Chondrocyte (in vitro differentiated cells): ENCODE results near the gene CARS1. TPM values are rescaled to one million over a fixed set of nuclear protein-coding genes. Genes with fewer than 3 reads are reported as not detected.

Experiments used
- DNase-seq: peaks from one replicate; pipeline ENCODE4 v3.0.0; 2021; ENCODE audit warnings: mixed read lengths, low spot score
- H3K27ac Mint-ChIP-seq: one replicate; pipeline ENCODE4 v1.8.0; 2021; ENCODE audit warnings: mild to moderate bottlenecking, moderate library complexity, mixed read lengths; ENCODE audit not compliant: unreplicated experiment
- H3K27me3 Mint-ChIP-seq: 2 replicates; pipeline ENCODE4 v1.8.0; 2021; ENCODE audit warnings: low read depth, mixed read lengths
- H3K36me3 Mint-ChIP-seq: 2 replicates; pipeline ENCODE4 v1.8.0; 2021; ENCODE audit warnings: low read depth, mixed read lengths
- H3K4me1 Mint-ChIP-seq: 2 replicates; pipeline ENCODE4 v1.8.0; 2021; ENCODE audit warnings: low read depth, mild to moderate bottlenecking, mixed read lengths
- H3K4me3 Mint-ChIP-seq: one replicate; pipeline ENCODE4 v1.8.0; 2021; ENCODE audit warnings: mild to moderate bottlenecking, moderate library complexity, mixed read lengths; ENCODE audit not compliant: unreplicated experiment
- H3K9me3 Mint-ChIP-seq: 2 replicates; pipeline ENCODE4 v1.8.0; 2021; ENCODE audit warnings: low read depth, mixed read lengths
- CTCF ChIP-seq: fragments of 200-600 bp; sonication (generic); IDR thresholded peaks from 2 replicates; pipeline ENCODE4 v1.5.0; 2021; ENCODE audit warnings: antibody characterized with exemption, mild to moderate bottlenecking, moderate library complexity
- total RNA-seq: library from RNA; stranded (reverse); gene quantifications from 3 replicates; pipeline ENCODE4 v1.2.1, GENCODE V29; 2021

CARS1 gene
- total RNA-seq, 1 donor from 2014 or later = 106 TPM

GRCh38 chr11:3014057-3014938 lies 42.9 kb downstream of the CARS1 start:
- Mint-ChIP-seq H3K4me1 (peaks cover 8% of the 10 kb centered on the region), H3K27me3 (no peaks in the 10 kb centered on the region), H3K4me3 (no peak overlapping the region)

GRCh38 chr11:3011891-3012885 lies 45.0 kb downstream of the CARS1 start:
- Mint-ChIP-seq H3K4me1 (peaks cover 8% of the 10 kb centered on the region), H3K4me3 (no peak overlapping the region), H3K36me3 (peaks cover 41% of the 10 kb centered on the region), H3K27ac (no peak overlapping the region), H3K9me3 (no peaks in the 10 kb centered on the region), H3K27me3 (no peaks in the 10 kb centered on the region)
- peak; percentile 57 for DNase-seq
- TF ChIP-seq CTCF = no peak

More at GRCh38 chr11:3014057-3014938, 42.9 kb downstream of the CARS1 start:
- TF ChIP-seq CTCF = no peak
- H3K36me3 Mint-ChIP-seq = peaks cover 51% of the 10 kb centered on the region
- H3K27ac Mint-ChIP-seq = no peak overlapping the region
- no peak for DNase-seq
- H3K9me3 Mint-ChIP-seq = no peaks in the 10 kb centered on the region

- peak overlapping the region; percentile 73 for H3K27ac Mint-ChIP-seq
- H3K36me3 Mint-ChIP-seq = peaks cover 36% of the 10 kb centered on the region
These were observed 46.5 kb downstream of the CARS1 start for GRCh38 chr11:3010521-3011275.

GRCh38 chr11:3010004-3010403 lies 47.2 kb downstream of the CARS1 start:
- H3K36me3 Mint-ChIP-seq = peaks cover 32% of the 10 kb centered on the region

More at GRCh38 chr11:3010521-3011275, 46.5 kb downstream of the CARS1 start:
- DNase-seq = no peak
- Mint-ChIP-seq H3K4me3 (no peak overlapping the region), H3K27me3 (no peaks in the 10 kb centered on the region), H3K4me1 (peaks cover 10% of the 10 kb centered on the region), H3K9me3 (no peaks in the 10 kb centered on the region)
- TF ChIP-seq CTCF = no peak

More at GRCh38 chr11:3010004-3010403, 47.2 kb downstream of the CARS1 start:
- Mint-ChIP-seq H3K4me1 (peaks cover 14% of the 10 kb centered on the region), H3K4me3 (no peak overlapping the region), H3K27ac (no peak overlapping the region), H3K27me3 (no peaks in the 10 kb centered on the region), H3K9me3 (no peaks in the 10 kb centered on the region)
- no peak for DNase-seq
- TF ChIP-seq CTCF = no peak
